Measurements from ENCODE around the gene SPDYE2B.
"Not testable (repeated sequence)": the region's sequence is repeated elsewhere in the genome, so short reads cannot be mapped to it uniquely, and the experiment has no call there.

- not testable (repeated sequence) for TF ChIP-seq CTCF (IDR thresholded peaks at IDR 0.05; ENCODE audit: low read depth, low read length); POLR2A (IDR thresholded peaks at IDR 0.05; ENCODE audit: extremely low read depth, insufficient read length)
Measured at GRCh38 chr7:102698962-102699750, 49.0 kb downstream of the SPDYE2B start.
